GM23338 (cell line): Measurements from ENCODE around the gene GPR146. TPM values are rescaled to one million over a fixed set of nuclear protein-coding genes. Genes with fewer than 3 reads are reported as not detected.

ENCODE experiments used
- ATAC-seq: fragments of 200-7000 bp; cut with Tn5 transposase; 3 replicates; pipeline ENCODE4 v1.9.1; 2020
- DNase-seq: peaks from one replicate; pipeline ENCODE4 v3.0.0-alpha.2; 2015; ENCODE audit warnings: low spot score
- H2AFZ ChIP-seq: fragments of 200-600 bp; sonication (generic); 2 replicates; pipeline ENCODE4 v1.8.0; 2016; ENCODE audit warnings: antibody characterized with exemption, mild to moderate bottlenecking, moderate library complexity
- H3F3A ChIP-seq: fragments of 200-600 bp; sonication (generic); replicated peaks from 2 replicates; pipeline ENCODE4 v1.8.0; 2017; ENCODE audit warnings: antibody characterized with exemption, mixed run types, low read depth
- H3K27ac ChIP-seq: fragments of 200-600 bp; sonication (generic); 2 replicates; pipeline ENCODE4 v1.6.1; 2016; ENCODE audit warnings: low read depth
- H3K27me3 ChIP-seq: fragments of 200-600 bp; sonication (generic); 2 replicates; pipeline ENCODE4 v1.8.0; 2016; ENCODE audit warnings: mild to moderate bottlenecking, mixed run types, moderate library complexity; ENCODE audit not compliant: insufficient read depth
- H3K36me3 ChIP-seq: fragments of 200-600 bp; sonication (generic); 2 replicates; pipeline ENCODE4 v1.8.0; 2016; ENCODE audit warnings: mild to moderate bottlenecking; ENCODE audit not compliant: insufficient read depth
- H3K4me1 ChIP-seq: fragments of 200-600 bp; sonication (generic); 2 replicates; pipeline ENCODE4 v1.8.0; 2016; ENCODE audit warnings: mild to moderate bottlenecking, moderate library complexity; ENCODE audit not compliant: insufficient read depth
- H3K4me2 ChIP-seq: fragments of 200-600 bp; sonication (generic); 2 replicates; pipeline ENCODE4 v1.7.1; 2017; ENCODE audit warnings: mixed run types
- H3K4me3 ChIP-seq: fragments of 200-600 bp; sonication (generic); 2 replicates; pipeline ENCODE4 v1.6.1; 2016; ENCODE audit warnings: mixed run types
- H3K79me2 ChIP-seq: fragments of 200-600 bp; sonication (generic); replicated peaks from 2 replicates; pipeline ENCODE4 v1.8.0; 2017; ENCODE audit warnings: mild to moderate bottlenecking; ENCODE audit not compliant: insufficient read depth
- H3K9me2 ChIP-seq: fragments of 200-600 bp; sonication (generic); 2 replicates; pipeline ENCODE4 v1.8.0; 2017; ENCODE audit not compliant: insufficient read depth
- H4K20me1 ChIP-seq: fragments of 200-600 bp; sonication (generic); replicated peaks from 2 replicates; pipeline ENCODE4 v1.8.0; 2017; ENCODE audit warnings: mild to moderate bottlenecking; ENCODE audit not compliant: insufficient read depth
- H3K27ac Mint-ChIP-seq: 2 replicates; pipeline ENCODE4 v1.8.0; 2020; ENCODE audit warnings: inconsistent platforms, mild to moderate bottlenecking, moderate library complexity, mixed read lengths
- H3K27me3 Mint-ChIP-seq: 3 replicates; pipeline ENCODE4 v1.8.0; 2022; ENCODE audit warnings: low read depth, mild to moderate bottlenecking, moderate library complexity, mixed read lengths, inconsistent platforms; ENCODE audit not compliant: insufficient read depth, poor library complexity
- H3K36me3 Mint-ChIP-seq: 3 replicates; pipeline ENCODE4 v1.8.0; 2021; ENCODE audit warnings: low read depth, mild to moderate bottlenecking, inconsistent platforms, moderate library complexity, mixed read lengths
- H3K4me1 Mint-ChIP-seq: 3 replicates; pipeline ENCODE4 v1.8.0; 2020; ENCODE audit warnings: mild to moderate bottlenecking, inconsistent platforms, mixed read lengths
- H3K4me3 Mint-ChIP-seq: 3 replicates; pipeline ENCODE4 v1.8.0; 2021; ENCODE audit warnings: moderate library complexity, mild to moderate bottlenecking, inconsistent platforms, mixed read lengths
- H3K9me3 Mint-ChIP-seq: 3 replicates; pipeline ENCODE4 v1.8.0; 2020; ENCODE audit warnings: moderate library complexity, mild to moderate bottlenecking, inconsistent platforms, mixed read lengths
- CREB1 ChIP-seq: fragments of 250-450 bp; sonication (Bioruptor Pico); IDR thresholded peaks from 2 replicates; pipeline ENCODE4 v1.5.0; 2020; ENCODE audit warnings: low read depth, mild to moderate bottlenecking, moderate library complexity
- CTCF ChIP-seq, 2 experiments: fragments of 200-600 bp in 1 of 2; sonication (generic) in 1 of 2; conservative IDR thresholded peaks; 2 replicates each; pipeline versions ENCODE4 v1.5.1 to v1.6.1; 2016 to 2017; ENCODE audit warnings: antibody characterized with exemption in 2 of 2, low read depth in 2 of 2, mild to moderate bottlenecking in 2 of 2, moderate library complexity in 1 of 2
- EZH2 ChIP-seq: fragments of 200-600 bp; sonication (generic); IDR thresholded peaks from one replicate; pipeline ENCODE4 v1.8.0; 2017; ENCODE audit warnings: antibody characterized with exemption, mild to moderate bottlenecking, low read depth; ENCODE audit not compliant: unreplicated experiment
- EZH2phosphoT487 ChIP-seq: fragments of 200-600 bp; sonication (generic); IDR thresholded peaks from one replicate; pipeline ENCODE4 v1.8.1; 2018; ENCODE audit warnings: antibody characterized with exemption; ENCODE audit not compliant: unreplicated experiment
- JUNB ChIP-seq: IDR thresholded peaks from one replicate; pipeline ENCODE4 v1.6.1; 2016; ENCODE audit warnings: antibody characterized with exemption; ENCODE audit not compliant: unreplicated experiment
- NANOG ChIP-seq: IDR thresholded peaks from 2 replicates; pipeline ENCODE4 v1.6.1; 2016; ENCODE audit warnings: antibody characterized with exemption, borderline replicate concordance
- POLR2AphosphoS5 ChIP-seq: IDR thresholded peaks from 2 replicates; pipeline ENCODE4 v1.6.1; 2016; ENCODE audit warnings: antibody characterized with exemption, low read depth
- STAT1 ChIP-seq: IDR thresholded peaks from one replicate; pipeline ENCODE4 v1.6.1; 2016; ENCODE audit warnings: antibody characterized with exemption; ENCODE audit not compliant: unreplicated experiment
- ZNF114 ChIP-seq: fragments of 250-450 bp; sonication (Bioruptor Pico); IDR thresholded peaks from 2 replicates; pipeline ENCODE4 v1.5.0; 2020; ENCODE audit warnings: mild to moderate bottlenecking, moderate library complexity
- ZNF331 ChIP-seq: fragments of 250-450 bp; sonication (Bioruptor Pico); IDR thresholded peaks from 2 replicates; pipeline ENCODE4 v1.5.0; 2020; ENCODE audit warnings: low read depth, mild to moderate bottlenecking, moderate library complexity
- polyA plus RNA-seq: library from polyadenylated mRNA; unstranded; fragments of >200 nt; fragmentation: Nextera tagmentation; extraction: Ambion mirVana; gene quantifications from 2 replicates; pipeline ENCODE4 v1.2.1, GENCODE V29; 2016
- total RNA-seq: library from RNA; depleted of rRNA; stranded (reverse); fragments of >200 nt; shearing (Covaris generic); gene quantifications from 2 replicates; pipeline ENCODE4 v1.2.3, GENCODE V29; 2014
- TF ChIP-seq, protein P1 (sequence below): IDR thresholded peaks from 2 replicates; pipeline ENCODE4 v1.6.1; 2016; ENCODE audit warnings: antibody characterized with exemption
- TF ChIP-seq, protein P2 (sequence below): fragments of 250-450 bp; sonication (Bioruptor Pico); IDR thresholded peaks from 2 replicates; pipeline ENCODE4 v1.5.0; 2020; ENCODE audit warnings: mild to moderate bottlenecking, moderate library complexity
- TF ChIP-seq, protein P3 (sequence below): IDR thresholded peaks from one replicate; pipeline ENCODE4 v1.6.1; 2018; ENCODE audit warnings: antibody characterized with exemption; ENCODE audit not compliant: unreplicated experiment

The GPR146 gene
- total and polyA plus RNA-seq, 2 experiments from 2014 or later, result 0.28 to 0.37 TPM

DNA sequence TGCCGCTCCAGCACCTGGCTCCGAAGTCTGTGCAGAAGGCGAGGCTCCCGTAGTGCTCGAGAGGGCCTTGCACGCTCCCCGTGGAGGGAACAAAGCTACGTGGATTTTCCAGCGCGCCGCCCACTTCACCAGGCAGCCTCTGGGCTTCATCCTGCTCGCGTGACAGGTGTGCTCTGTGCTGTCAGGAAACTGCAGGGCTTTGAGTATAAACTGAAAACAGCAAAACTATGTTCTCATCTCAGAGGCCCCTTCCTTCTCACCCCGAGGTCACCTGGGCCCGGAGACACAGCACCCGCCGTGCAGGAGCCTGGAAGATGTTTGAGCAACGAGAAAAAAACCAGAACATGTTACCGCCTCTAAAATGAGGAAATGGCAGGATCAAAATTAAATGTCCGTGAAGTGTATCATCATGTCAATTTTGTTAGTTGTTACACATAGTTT is 17.6 kb upstream of the GPR146 start:
- no peak overlapping the region for H3K27ac Mint-ChIP-seq

More for the DNA sequence above, 17.6 kb upstream of the GPR146 start:
- DNase-seq, result no peak
- no peak overlapping the region for H3K27ac ChIP-seq
- peak overlapping the region; percentile 82; the same call in 1 of the 2 replicates for H3K4me2 ChIP-seq
- peaks cover 5% of the 10 kb centered on the region; the same call in 1 of the 2 replicates for H3F3A ChIP-seq
- Mint-ChIP-seq H3K4me1 (peaks cover 5% of the 10 kb centered on the region; the same call in 2 of the 3 replicates), H3K36me3 (peaks cover 7% of the 10 kb centered on the region; the same call in 2 of the 3 replicates), H3K27me3 (peaks cover 16% of the 10 kb centered on the region), H3K9me3 (no peaks in the 10 kb centered on the region; the same call in 2 of the 3 replicates), H3K4me3 (peak overlapping the region; percentile 79)
- ATAC-seq, result no peak
- H3K27me3 ChIP-seq, result no peaks in the 10 kb centered on the region
- H3K36me3 ChIP-seq, result no peaks in the 10 kb centered on the region
- H3K4me1 ChIP-seq, result no peaks in the 10 kb centered on the region; the same call in 1 of the 2 replicates
- peaks cover 8% of the 10 kb centered on the region for H4K20me1 ChIP-seq
- H3K4me3 ChIP-seq, result peak overlapping the region; percentile 61; the same call in 1 of the 2 replicates
- TF ChIP-seq CREB1 (CRISPR knock-in tag), result no peak
- TF ChIP-seq, protein P1, sequence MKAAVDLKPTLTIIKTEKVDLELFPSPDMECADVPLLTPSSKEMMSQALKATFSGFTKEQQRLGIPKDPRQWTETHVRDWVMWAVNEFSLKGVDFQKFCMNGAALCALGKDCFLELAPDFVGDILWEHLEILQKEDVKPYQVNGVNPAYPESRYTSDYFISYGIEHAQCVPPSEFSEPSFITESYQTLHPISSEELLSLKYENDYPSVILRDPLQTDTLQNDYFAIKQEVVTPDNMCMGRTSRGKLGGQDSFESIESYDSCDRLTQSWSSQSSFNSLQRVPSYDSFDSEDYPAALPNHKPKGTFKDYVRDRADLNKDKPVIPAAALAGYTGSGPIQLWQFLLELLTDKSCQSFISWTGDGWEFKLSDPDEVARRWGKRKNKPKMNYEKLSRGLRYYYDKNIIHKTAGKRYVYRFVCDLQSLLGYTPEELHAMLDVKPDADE, result no peak
- TF ChIP-seq ZNF331 (CRISPR knock-in tag), result no peak
- TF ChIP-seq STAT1, result no peak
- TF ChIP-seq JUNB, result no peak
- TF ChIP-seq, protein P2, sequence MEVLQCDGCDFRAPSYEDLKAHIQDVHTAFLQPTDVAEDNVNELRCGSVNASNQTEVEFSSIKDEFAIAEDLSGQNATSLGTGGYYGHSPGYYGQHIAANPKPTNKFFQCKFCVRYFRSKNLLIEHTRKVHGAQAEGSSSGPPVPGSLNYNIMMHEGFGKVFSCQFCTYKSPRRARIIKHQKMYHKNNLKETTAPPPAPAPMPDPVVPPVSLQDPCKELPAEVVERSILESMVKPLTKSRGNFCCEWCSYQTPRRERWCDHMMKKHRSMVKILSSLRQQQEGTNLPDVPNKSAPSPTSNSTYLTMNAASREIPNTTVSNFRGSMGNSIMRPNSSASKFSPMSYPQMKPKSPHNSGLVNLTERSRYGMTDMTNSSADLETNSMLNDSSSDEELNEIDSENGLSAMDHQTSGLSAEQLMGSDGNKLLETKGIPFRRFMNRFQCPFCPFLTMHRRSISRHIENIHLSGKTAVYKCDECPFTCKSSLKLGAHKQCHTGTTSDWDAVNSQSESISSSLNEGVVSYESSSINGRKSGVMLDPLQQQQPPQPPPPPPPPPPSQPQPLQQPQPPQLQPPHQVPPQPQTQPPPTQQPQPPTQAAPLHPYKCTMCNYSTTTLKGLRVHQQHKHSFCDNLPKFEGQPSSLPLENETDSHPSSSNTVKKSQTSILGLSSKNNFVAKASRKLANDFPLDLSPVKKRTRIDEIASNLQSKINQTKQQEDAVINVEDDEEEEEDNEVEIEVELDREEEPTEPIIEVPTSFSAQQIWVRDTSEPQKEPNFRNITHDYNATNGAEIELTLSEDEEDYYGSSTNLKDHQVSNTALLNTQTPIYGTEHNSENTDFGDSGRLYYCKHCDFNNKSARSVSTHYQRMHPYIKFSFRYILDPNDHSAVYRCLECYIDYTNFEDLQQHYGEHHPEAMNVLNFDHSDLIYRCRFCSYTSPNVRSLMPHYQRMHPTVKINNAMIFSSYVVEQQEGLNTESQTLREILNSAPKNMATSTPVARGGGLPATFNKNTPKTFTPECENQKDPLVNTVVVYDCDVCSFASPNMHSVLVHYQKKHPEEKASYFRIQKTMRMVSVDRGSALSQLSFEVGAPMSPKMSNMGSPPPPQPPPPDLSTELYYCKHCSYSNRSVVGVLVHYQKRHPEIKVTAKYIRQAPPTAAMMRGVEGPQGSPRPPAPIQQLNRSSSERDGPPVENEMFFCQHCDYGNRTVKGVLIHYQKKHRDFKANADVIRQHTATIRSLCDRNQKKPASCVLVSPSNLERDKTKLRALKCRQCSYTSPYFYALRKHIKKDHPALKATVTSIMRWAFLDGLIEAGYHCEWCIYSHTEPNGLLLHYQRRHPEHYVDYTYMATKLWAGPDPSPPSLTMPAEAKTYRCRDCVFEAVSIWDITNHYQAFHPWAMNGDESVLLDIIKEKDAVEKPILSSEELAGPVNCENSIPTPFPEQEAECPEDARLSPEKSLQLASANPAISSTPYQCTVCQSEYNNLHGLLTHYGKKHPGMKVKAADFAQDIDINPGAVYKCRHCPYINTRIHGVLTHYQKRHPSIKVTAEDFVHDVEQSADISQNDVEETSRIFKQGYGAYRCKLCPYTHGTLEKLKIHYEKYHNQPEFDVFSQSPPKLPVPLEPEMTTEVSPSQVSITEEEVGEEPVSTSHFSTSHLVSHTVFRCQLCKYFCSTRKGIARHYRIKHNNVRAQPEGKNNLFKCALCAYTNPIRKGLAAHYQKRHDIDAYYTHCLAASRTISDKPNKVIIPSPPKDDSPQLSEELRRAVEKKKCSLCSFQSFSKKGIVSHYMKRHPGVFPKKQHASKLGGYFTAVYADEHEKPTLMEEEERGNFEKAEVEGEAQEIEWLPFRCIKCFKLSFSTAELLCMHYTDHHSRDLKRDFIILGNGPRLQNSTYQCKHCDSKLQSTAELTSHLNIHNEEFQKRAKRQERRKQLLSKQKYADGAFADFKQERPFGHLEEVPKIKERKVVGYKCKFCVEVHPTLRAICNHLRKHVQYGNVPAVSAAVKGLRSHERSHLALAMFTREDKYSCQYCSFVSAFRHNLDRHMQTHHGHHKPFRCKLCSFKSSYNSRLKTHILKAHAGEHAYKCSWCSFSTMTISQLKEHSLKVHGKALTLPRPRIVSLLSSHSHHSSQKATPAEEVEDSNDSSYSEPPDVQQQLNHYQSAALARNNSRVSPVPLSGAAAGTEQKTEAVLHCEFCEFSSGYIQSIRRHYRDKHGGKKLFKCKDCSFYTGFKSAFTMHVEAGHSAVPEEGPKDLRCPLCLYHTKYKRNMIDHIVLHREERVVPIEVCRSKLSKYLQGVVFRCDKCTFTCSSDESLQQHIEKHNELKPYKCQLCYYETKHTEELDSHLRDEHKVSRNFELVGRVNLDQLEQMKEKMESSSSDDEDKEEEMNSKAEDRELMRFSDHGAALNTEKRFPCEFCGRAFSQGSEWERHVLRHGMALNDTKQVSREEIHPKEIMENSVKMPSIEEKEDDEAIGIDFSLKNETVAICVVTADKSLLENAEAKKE (CRISPR knock-in tag), result no peak
- TF ChIP-seq NANOG, result no peak
- TF ChIP-seq, protein P3, sequence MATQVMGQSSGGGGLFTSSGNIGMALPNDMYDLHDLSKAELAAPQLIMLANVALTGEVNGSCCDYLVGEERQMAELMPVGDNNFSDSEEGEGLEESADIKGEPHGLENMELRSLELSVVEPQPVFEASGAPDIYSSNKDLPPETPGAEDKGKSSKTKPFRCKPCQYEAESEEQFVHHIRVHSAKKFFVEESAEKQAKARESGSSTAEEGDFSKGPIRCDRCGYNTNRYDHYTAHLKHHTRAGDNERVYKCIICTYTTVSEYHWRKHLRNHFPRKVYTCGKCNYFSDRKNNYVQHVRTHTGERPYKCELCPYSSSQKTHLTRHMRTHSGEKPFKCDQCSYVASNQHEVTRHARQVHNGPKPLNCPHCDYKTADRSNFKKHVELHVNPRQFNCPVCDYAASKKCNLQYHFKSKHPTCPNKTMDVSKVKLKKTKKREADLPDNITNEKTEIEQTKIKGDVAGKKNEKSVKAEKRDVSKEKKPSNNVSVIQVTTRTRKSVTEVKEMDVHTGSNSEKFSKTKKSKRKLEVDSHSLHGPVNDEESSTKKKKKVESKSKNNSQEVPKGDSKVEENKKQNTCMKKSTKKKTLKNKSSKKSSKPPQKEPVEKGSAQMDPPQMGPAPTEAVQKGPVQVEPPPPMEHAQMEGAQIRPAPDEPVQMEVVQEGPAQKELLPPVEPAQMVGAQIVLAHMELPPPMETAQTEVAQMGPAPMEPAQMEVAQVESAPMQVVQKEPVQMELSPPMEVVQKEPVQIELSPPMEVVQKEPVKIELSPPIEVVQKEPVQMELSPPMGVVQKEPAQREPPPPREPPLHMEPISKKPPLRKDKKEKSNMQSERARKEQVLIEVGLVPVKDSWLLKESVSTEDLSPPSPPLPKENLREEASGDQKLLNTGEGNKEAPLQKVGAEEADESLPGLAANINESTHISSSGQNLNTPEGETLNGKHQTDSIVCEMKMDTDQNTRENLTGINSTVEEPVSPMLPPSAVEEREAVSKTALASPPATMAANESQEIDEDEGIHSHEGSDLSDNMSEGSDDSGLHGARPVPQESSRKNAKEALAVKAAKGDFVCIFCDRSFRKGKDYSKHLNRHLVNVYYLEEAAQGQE, result no peak
- no peak for TF ChIP-seq ZNF114 (CRISPR knock-in tag)
- TF ChIP-seq CTCF (conservative IDR thresholded peaks at IDR 0.05; ENCODE audit: low read depth in 2 of 2), result no peak
- TF ChIP-seq EZH2, result no peak
- TF ChIP-seq POLR2AphosphoS5, result no peak
- no peak for TF ChIP-seq EZH2phosphoT487
- H2AFZ ChIP-seq, result no peak overlapping the region
- H3K79me2 ChIP-seq, result peaks cover 4% of the 10 kb centered on the region; the same call in 1 of the 2 replicates
- H3K9me2 ChIP-seq, result no peaks in the 10 kb centered on the region
